ENCODE results near the gene LRRC61. TPM values are rescaled to one million over a fixed set of nuclear protein-coding genes. Genes with fewer than 3 reads are reported as not detected.

The LRRC61 gene
- total RNA-seq, 2 donors from 2014 or later: 9.7 to 9.8 TPM

- no peak overlapping the region for H3K27ac ChIP-seq
- no peaks in the 10 kb centered on the region for H3K27me3 ChIP-seq
- no peak for TF ChIP-seq CTCF (IDR thresholded peaks at IDR 0.05)
- H3K9me3 ChIP-seq: peaks cover 0 to 8% of the 10 kb centered on the region in 2 donors
- no peak for DNase-seq (ENCODE audit: low spot score)
- no peaks in the 10 kb centered on the region for H3K36me3 ChIP-seq
- no peak overlapping the region for H3K4me3 ChIP-seq
- peaks cover 0 to 32% of the 10 kb centered on the region in 2 donors for H3K4me1 ChIP-seq
These were observed 18.9 kb downstream of the LRRC61 start for GRCh38 chr7:150342121-150342408.

GRCh38 chr7:150343225-150343624 lies 20.1 kb downstream of the LRRC61 start:
- TF ChIP-seq CTCF (IDR thresholded peaks at IDR 0.05): no peak
- H3K4me3 ChIP-seq: no peak overlapping the region
- H3K27me3 ChIP-seq: no peaks in the 10 kb centered on the region
- peaks cover 0 to 8% of the 10 kb centered on the region in 2 donors for H3K9me3 ChIP-seq
- peaks cover 0 to 32% of the 10 kb centered on the region in 2 donors for H3K4me1 ChIP-seq
- no peaks in the 10 kb centered on the region for H3K36me3 ChIP-seq
- no peak overlapping the region for H3K27ac ChIP-seq
- DNase-seq (ENCODE audit: low spot score): no peak

GRCh38 chr7:150344299-150344698 lies 21.1 kb downstream of the LRRC61 start:
- H3K27me3 ChIP-seq: no peaks in the 10 kb centered on the region
- no peak overlapping the region for H3K27ac ChIP-seq
- H3K9me3 ChIP-seq: peaks cover 0 to 8% of the 10 kb centered on the region in 2 donors
- no peaks in the 10 kb centered on the region for H3K36me3 ChIP-seq
- H3K4me1 ChIP-seq: peaks cover 0 to 27% of the 10 kb centered on the region in 2 donors
- DNase-seq (ENCODE audit: low spot score): no peak
- H3K4me3 ChIP-seq: no peak overlapping the region
- TF ChIP-seq CTCF (IDR thresholded peaks at IDR 0.05): no peak

GRCh38 chr7:150345012-150345411 lies 21.9 kb downstream of the LRRC61 start:
- H3K4me1 ChIP-seq: peaks cover 0 to 20% of the 10 kb centered on the region in 2 donors
- no peaks in the 10 kb centered on the region for H3K36me3 ChIP-seq
- H3K27ac ChIP-seq: no peak overlapping the region
- TF ChIP-seq CTCF (IDR thresholded peaks at IDR 0.05): no peak
- no peaks in the 10 kb centered on the region for H3K27me3 ChIP-seq
- no peak for DNase-seq (ENCODE audit: low spot score)
- H3K9me3 ChIP-seq: peaks cover 0 to 8% of the 10 kb centered on the region in 2 donors
- H3K4me3 ChIP-seq: no peak overlapping the region

- no peaks in the 10 kb centered on the region for H3K27me3 ChIP-seq
- H3K9me3 ChIP-seq: peaks cover 0 to 8% of the 10 kb centered on the region in 2 donors
- peaks cover 0 to 1% of the 10 kb centered on the region in 2 donors for H3K4me1 ChIP-seq
- no peak overlapping the region for H3K4me3 ChIP-seq
- no peak for TF ChIP-seq CTCF (IDR thresholded peaks at IDR 0.05)
- no peak overlapping the region for H3K27ac ChIP-seq
- no peak for DNase-seq (ENCODE audit: low spot score)
- H3K36me3 ChIP-seq: no peaks in the 10 kb centered on the region
These were observed 23.8 kb downstream of the LRRC61 start for GRCh38 chr7:150346922-150347321.

- TF ChIP-seq CTCF (IDR thresholded peaks at IDR 0.05): no peak
- Histone ChIP-seq H3K9me3 (no peaks in the 10 kb centered on the region), H3K4me3 (no peak overlapping the region)
These were observed 28.5 kb downstream of the LRRC61 start for GRCh38 chr7:150351587-150352194.

More at GRCh38 chr7:150351587-150352194, 28.5 kb downstream of the LRRC61 start:
- no peaks in the 10 kb centered on the region for H3K27me3 ChIP-seq
- no peaks in the 10 kb centered on the region for H3K4me1 ChIP-seq
- no peaks in the 10 kb centered on the region for H3K36me3 ChIP-seq
- DNase-seq (ENCODE audit: low spot score): no peak
- no peak overlapping the region for H3K27ac ChIP-seq

Measured in right atrium auricular region (tissue), 2 donors.